Upper lobe of left lung (tissue), 6 donors: ENCODE data around the gene MAU2. TPM values are rescaled to one million over a fixed set of nuclear protein-coding genes. Genes with fewer than 3 reads are reported as not detected.
A peak's percentile ranks its signal among the peaks of the same experiment; 100 is the strongest.

Experiments used
- ATAC-seq, 2 donors: fragments of 200-7000 bp; cut with Tn5 transposase; one replicate each; pipeline ENCODE4 v1.9.1; 2022; ENCODE audit warnings: mild to moderate bottlenecking in 2 of 2, moderate library complexity in 2 of 2; ENCODE audit not compliant: low FRiP score in 2 of 2
- DNase-seq, 2 donors: peaks; one replicate each; pipeline ENCODE4 v3.0.0-alpha.2; 2019 to 2020
- H3K27ac ChIP-seq, 4 donors: fragments of 200-600 bp; sonication (generic); one replicate each; pipeline ENCODE4 v1.5.1; 2016 to 2019
- H3K27me3 ChIP-seq, 4 donors: fragments of 200-600 bp; sonication (generic); one replicate each; pipeline ENCODE4 v1.5.1; 2017 to 2019
- H3K36me3 ChIP-seq, 4 donors: fragments of 200-600 bp; sonication (generic); one replicate each; pipeline ENCODE4 v1.5.1; 2016 to 2019
- H3K4me1 ChIP-seq, 4 donors: fragments of 200-600 bp; sonication (generic); one replicate each; pipeline ENCODE4 v1.5.1; 2018 to 2019
- H3K4me3 ChIP-seq, 4 donors: fragments of 200-600 bp; sonication (generic); one replicate each; pipeline ENCODE4 v1.5.1; 2017 to 2019; ENCODE audit warnings: mild to moderate bottlenecking in 2 of 4, moderate library complexity in 1 of 4
- H3K9me3 ChIP-seq, 4 donors: fragments of 200-600 bp; sonication (generic); one replicate each; pipeline ENCODE4 v1.5.1; 2018 to 2019
- EP300 ChIP-seq, 4 donors: sonication (generic); formaldehyde crosslinking; IDR thresholded peaks; one replicate each; pipeline ENCODE4 v1.5.1; 2017; ENCODE audit warnings: antibody characterized with exemption in 4 of 4, control low read depth in 2 of 4
- POLR2A ChIP-seq, 4 donors: fragments of 450-650 bp; IDR thresholded peaks; one replicate each; pipeline ENCODE4 v1.5.1; 2016 to 2017; ENCODE audit warnings: antibody characterized with exemption in 4 of 4, mild to moderate bottlenecking in 2 of 4
- POLR2AphosphoS5 ChIP-seq, 2 donors: sonication (generic); formaldehyde crosslinking; IDR thresholded peaks; one replicate each; pipeline ENCODE4 v1.5.1; 2017; ENCODE audit warnings: antibody characterized with exemption in 2 of 2
- WGBS, 2 donors: methylation state at CpG; one replicate each; pipeline ENCODE4 v1.1.5; 2017 to 2018; 5-methylcytosine and 5-hydroxymethylcytosine counted together
- total RNA-seq, 6 donors: library from RNA; depleted of rRNA in 4 of 6; stranded (reverse); fragments of >200 nt in 4 of 6; gene quantifications; one replicate each; pipeline versions ENCODE4 v1.1.0 to v1.2.1, GENCODE V29; 2016 to 2021
- TF ChIP-seq, protein P1 (sequence below), 6 experiments: fragments of 450-650 bp in 4 of 6; fragments of 200-600 bp in 2 of 6; sonication (generic) in 2 of 6; IDR thresholded peaks; one replicate each; pipeline ENCODE4 v1.5.1; 2016 to 2019; ENCODE audit warnings: antibody characterized with exemption in 6 of 6
- donor health status: DM: no; HTN: no; CAD: no; lungs with moderate emphysema.
- donor health status: DM: no; HTN: yes; CAD: no; lungs with severe emphysema.

The MAU2 gene
- total RNA-seq, 6 donors from 2014 or later = 42.3 to 166 (median 64.2) TPM

DNA sequence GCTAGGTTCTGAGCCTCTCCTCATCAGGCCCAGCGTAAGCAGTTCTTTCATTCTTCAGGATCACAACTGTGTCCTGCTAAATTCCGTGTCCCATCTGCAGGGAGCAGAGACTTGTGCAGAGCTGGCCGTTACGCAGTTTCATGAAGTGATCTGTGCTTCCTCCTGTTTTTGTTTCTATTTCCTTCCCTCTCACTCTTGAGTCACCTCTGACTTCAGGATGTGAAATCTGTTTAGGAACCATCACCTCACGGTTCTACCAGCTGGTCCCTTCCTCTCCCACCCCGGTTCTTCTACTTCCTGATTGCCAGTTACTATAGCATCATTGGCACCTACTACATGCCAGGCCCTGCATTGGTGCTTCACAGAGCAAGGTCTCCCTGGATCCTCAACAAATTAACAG lies 8.5 kb downstream of the MAU2 start:
- peak overlapping the region in 1 of 4 donors; percentile 64 for H3K27ac ChIP-seq
- TF ChIP-seq, protein P1, sequence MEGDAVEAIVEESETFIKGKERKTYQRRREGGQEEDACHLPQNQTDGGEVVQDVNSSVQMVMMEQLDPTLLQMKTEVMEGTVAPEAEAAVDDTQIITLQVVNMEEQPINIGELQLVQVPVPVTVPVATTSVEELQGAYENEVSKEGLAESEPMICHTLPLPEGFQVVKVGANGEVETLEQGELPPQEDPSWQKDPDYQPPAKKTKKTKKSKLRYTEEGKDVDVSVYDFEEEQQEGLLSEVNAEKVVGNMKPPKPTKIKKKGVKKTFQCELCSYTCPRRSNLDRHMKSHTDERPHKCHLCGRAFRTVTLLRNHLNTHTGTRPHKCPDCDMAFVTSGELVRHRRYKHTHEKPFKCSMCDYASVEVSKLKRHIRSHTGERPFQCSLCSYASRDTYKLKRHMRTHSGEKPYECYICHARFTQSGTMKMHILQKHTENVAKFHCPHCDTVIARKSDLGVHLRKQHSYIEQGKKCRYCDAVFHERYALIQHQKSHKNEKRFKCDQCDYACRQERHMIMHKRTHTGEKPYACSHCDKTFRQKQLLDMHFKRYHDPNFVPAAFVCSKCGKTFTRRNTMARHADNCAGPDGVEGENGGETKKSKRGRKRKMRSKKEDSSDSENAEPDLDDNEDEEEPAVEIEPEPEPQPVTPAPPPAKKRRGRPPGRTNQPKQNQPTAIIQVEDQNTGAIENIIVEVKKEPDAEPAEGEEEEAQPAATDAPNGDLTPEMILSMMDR (IDR thresholded peaks at IDR 0.05) = no peak
- TF ChIP-seq EP300 (IDR thresholded peaks at IDR 0.05) = no peak
- peak in 1 of 2 donors; percentile 41 for ATAC-seq
- peaks cover under 1 to 13% (median 4%) of the 10 kb centered on the region in 4 donors for H3K4me1 ChIP-seq
- WGBS, 2 donors = 44 to 50% methylated on average over 6 of the region's 6 CpGs
- no peaks in the 10 kb centered on the region for H3K27me3 ChIP-seq
- H3K4me3 ChIP-seq = no peak overlapping the region
- DNase-seq = no peak
- no peaks in the 10 kb centered on the region for H3K9me3 ChIP-seq
- H3K36me3 ChIP-seq = peaks cover 4 to 86% (median 62%) of the 10 kb centered on the region in 4 donors

DNA sequence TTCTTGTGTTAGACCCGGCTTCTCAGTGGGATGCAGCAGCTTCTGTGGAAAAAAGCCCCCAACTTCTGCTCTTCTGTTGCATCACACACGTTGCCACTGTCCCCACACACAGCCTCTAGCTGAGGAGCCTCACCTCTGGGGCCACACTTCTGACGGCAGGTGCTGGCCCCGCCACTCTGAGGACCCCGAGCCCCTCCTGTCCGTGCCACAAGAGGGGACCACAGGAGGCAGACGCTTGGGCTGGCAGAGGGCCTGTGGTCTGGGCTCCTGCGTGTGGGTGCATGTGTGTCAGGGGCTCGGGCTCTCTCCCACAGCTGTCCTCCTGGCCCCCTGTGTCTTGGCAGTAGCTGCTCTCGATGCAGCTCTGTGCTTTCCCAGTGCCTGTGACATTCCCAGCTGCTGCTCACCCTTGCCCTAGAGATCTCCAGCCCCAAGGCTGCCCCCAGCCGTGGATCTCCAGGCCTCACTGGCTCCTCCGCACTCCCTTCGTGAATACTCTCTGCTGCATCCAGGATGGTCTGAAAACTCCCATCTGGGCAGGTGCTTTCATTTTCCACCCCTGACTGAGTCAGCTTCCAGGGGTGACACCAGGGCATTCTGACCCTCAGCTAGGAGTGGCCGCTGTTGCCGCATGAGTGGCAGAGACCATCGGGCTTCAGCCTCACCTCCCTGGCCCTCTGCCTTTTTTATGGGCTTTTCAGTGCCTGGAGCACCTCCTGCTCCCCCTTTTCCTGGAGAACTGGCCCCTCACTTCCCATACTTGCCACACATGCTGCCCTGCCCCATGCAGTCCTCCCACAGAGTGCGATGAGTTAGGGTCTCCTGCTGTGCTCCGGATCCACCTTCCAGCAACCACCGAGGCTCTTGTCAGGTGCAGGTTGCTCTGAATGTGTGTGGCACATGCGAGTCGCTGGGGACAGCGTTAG lies 13.7 kb downstream of the MAU2 start:
- Histone ChIP-seq H3K36me3 (peaks cover 28 to 98% (median 86%) of the 10 kb centered on the region in 4 donors), H3K4me1 (no peaks in the 10 kb centered on the region), H3K9me3 (no peaks in the 10 kb centered on the region), H3K27ac (no peak overlapping the region), H3K4me3 (no peak overlapping the region), H3K27me3 (no peaks in the 10 kb centered on the region)
- WGBS, 2 donors = 86 to 91% methylated on average over 13 to 20 of the region's 22 CpGs
- DNase-seq = no peak
- ATAC-seq = no peak
- no peak for TF ChIP-seq POLR2A (IDR thresholded peaks at IDR 0.05)
- TF ChIP-seq, protein P1 (IDR thresholded peaks at IDR 0.05) = no peak
- no peak for TF ChIP-seq EP300 (IDR thresholded peaks at IDR 0.05)
- TF ChIP-seq POLR2AphosphoS5 (IDR thresholded peaks at IDR 0.05) = no peak

DNA sequence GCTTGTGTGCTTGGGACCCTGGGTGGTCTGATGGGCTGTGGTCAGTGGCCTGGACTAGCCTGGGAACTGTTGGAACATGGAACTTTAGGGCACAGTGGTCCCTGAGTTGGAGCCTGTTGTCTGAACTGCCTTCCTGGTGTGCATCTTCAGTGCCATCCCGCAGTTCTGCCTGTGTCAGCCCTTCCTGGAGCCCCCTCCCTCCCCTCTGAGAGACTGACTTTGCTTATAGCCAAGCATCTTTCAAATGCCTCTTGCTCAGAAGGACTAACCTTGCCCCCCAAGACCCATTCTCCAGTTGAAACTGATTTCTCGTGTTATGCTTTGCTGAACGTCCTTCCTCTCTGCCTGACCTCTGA lies 14.3 kb downstream of the MAU2 start:
- Histone ChIP-seq H3K36me3 (peaks cover 28 to 98% (median 85%) of the 10 kb centered on the region in 4 donors), H3K27ac (no peak overlapping the region), H3K4me1 (no peaks in the 10 kb centered on the region), H3K9me3 (no peaks in the 10 kb centered on the region), H3K4me3 (no peak overlapping the region), H3K27me3 (no peaks in the 10 kb centered on the region)
- ATAC-seq = peak in 1 of 2 donors; percentile 19
- DNase-seq = no peak
- TF ChIP-seq, protein P1 (IDR thresholded peaks at IDR 0.05) = no peak
- no peak for TF ChIP-seq POLR2A (IDR thresholded peaks at IDR 0.05)
- no peak for TF ChIP-seq EP300 (IDR thresholded peaks at IDR 0.05)
- TF ChIP-seq POLR2AphosphoS5 (IDR thresholded peaks at IDR 0.05) = no peak
- WGBS, 2 donors = 84 to 92% methylated on average over 3 of the region's 3 CpGs

DNA sequence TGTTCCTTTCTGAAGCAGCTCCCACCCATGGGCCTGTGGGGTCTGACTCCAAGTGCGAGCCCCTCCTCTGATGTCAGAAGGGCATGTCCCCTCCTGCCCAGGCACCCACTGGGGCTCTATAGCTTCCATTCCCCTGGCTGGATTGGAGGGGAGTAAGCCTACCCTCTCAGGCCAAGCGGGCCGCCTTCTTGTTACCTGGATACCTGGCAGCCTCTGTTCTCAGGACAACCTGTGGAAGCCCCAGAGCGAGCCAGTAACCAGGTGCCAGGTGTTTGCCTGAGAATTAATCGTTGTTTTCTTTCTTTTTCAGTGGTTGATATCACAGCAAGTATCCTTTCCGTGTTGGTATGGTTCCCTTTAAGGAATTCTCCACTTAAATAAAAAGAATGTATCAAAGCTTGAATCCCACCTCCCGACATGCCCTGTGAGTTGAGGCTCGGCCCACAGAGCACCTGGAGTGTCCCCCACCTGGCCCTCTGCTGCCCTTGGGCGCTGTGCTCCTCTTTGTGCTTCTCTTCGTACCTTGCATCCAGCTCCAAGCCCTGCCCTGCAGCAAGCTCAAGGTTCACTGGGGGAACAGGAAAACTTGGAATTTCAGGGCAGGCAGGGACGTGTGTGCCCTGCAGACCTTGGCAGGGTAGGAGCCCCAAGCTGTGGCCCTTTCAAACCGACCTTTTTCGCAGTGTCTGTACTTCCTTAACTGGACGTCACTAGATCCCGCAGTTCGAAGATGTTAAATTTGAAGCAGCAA lies 15.0 kb downstream of the MAU2 start:
- WGBS, 2 donors = 92% methylated on average over 16 of the region's 16 CpGs
- DNase-seq (no peak), ATAC-seq (no peak)
- no peak overlapping the region for H3K4me3 ChIP-seq
- no peak overlapping the region for H3K27ac ChIP-seq
- no peaks in the 10 kb centered on the region for H3K9me3 ChIP-seq
- H3K27me3 ChIP-seq = no peaks in the 10 kb centered on the region
- no peak for TF ChIP-seq POLR2A (IDR thresholded peaks at IDR 0.05)
- TF ChIP-seq EP300 (IDR thresholded peaks at IDR 0.05) = no peak
- TF ChIP-seq POLR2AphosphoS5 (IDR thresholded peaks at IDR 0.05) = no peak
- TF ChIP-seq, protein P1 (IDR thresholded peaks at IDR 0.05) = no peak
- peaks cover 26 to 98% (median 81%) of the 10 kb centered on the region in 4 donors for H3K36me3 ChIP-seq
- no peaks in the 10 kb centered on the region for H3K4me1 ChIP-seq
